ENCODE results near the gene SRL.
"Not testable (repeated sequence)": the region's sequence is repeated elsewhere in the genome, so short reads cannot be mapped to it uniquely, and the experiment has no call there.

- not testable (repeated sequence) for TF ChIP-seq POLR2A (IDR thresholded peaks at IDR 0.05; ENCODE audit: low read depth, low read length); POLR2AphosphoS5 (IDR thresholded peaks at IDR 0.05; ENCODE audit: low read depth, low read length); TAF1 (IDR thresholded peaks at IDR 0.05; ENCODE audit: borderline replicate concordance, low read depth, low read length)
These were observed 85.4 kb downstream of the SRL start for GRCh38 chr16:4156503-4156902.

All from GM12892 (cell line).